HG03571 (cell line): Measurements from ENCODE around the gene APOA4.
"Not testable (repeated sequence)": the region's sequence is repeated elsewhere in the genome, so short reads cannot be mapped to it uniquely, and the experiment has no call there.

ENCODE experiments used
- ATAC-seq: cut with Tn5 transposase; IDR thresholded peaks from one replicate; pipeline ENCODE4 v1.9.1; 2021; ENCODE audit not compliant: unreplicated experiment

The APOA4 gene

DNA sequence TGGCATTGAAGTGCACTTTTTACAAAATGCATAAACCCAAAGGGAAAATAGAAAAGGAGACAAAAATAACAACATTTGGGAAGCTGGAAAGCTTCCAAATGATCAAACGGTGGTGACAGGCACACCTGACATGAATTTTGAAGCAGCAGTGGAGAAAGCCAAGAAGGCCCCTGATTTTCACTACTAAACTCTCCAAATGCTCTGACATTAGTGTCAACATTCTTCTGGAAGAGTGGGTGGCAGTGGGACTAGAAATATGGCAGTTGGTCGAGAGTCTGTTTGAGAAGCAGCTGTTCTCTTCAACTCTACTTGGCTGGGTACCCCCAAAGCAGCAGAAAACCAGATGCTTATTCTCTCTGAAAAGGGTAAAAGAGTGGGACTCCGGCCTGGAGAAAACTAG, 19.1 kb downstream of the APOA4 start:
- no peak for ATAC-seq

DNA sequence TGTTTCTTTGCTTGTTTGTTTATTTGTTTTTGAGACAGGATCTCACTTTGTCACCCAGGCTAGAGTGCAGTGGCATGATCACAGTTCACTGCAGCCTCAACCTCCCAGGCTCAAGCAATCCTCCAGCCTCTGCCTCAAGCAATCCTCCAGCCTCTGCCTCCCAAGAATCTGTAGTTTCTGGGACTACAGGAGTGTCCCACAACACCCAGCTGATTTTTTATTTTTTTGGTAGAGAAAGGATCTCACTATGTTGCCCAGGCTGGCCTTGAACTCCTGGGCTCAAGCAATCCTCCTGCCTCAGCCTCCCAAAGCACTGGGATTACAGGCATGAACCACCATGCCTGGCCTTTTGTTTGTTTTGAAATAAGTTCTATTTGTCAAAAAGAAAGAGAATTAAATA, 21.4 kb downstream of the APOA4 start:
- ATAC-seq, result not testable (repeated sequence)

DNA sequence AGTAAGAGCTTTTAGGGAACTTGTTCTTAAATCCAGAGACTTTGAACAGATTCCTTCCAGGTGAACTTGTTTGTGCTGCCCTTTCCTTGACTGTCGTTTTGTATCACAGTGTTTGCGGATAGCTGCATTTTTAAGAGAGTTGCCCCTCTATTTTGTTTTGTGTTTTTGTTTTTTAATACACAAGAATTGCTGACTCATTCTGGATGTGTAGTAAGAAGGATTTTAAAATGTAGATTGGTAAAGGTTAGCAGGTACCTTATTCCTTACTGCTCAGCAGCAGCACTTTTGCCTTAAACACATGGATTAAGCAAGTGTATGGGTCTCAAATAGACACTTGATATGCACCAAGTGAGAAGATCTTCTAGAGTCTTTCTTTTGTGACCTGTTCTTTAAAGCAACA, 22.5 kb downstream of the APOA4 start:
- no peak for ATAC-seq

DNA sequence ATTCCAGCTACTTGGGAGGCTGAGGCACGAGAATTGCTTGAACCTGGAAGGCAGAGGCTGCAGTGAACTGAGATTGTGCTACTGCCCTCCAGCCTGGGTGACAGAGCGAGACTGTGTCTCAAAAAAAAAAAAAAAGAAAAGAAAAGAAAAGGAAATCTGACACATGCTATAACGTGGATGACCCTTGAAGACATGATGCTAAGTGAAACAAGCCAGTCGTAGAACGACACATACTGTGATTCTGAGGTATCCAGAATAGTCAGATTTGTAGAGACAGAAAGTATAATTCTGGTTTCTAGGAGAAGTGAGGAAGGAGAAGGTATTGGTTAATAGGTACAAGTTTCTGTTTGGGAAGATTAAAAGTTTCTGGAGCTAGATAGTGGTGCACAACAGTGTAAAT, 24.7 kb downstream of the APOA4 start:
- ATAC-seq, result no peak

DNA sequence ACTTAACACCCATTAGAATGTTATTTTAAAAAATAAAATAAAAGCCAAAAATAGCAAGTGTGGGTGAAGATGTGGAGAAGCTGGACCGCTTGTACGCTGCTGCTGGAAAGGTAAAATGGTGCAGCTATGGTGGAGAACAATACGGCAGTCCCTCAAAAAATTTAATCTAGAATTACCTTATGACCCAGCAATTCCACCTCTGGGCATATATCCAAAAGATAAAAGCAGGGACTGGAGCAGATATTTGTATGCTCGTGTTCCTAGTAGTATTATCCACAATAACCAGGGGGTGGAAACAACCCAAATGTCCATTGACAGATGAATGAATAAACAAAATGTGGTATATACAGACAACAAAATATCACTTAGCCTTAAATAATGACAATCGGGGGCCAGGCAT, 25.3 kb downstream of the APOA4 start:
- no peak for ATAC-seq

DNA sequence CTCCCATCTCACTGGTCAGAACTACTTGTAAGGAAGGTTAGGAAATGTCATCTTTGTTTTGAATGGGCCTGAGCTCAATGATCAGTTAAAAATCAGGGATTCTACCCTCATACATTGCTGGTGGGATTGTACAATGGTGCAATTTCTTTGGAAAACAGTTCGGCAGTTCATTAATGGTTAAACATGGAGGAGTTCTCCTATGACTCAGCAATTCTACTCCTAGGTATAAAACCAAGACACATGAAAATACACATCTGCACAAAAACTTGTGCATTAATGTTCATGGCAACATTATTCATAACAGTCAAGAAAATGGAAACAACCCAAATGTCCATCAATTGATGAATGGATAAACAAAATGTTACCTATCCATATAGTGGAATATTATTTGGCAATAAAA, 26.6 kb downstream of the APOA4 start:
- ATAC-seq, result no peak

DNA sequence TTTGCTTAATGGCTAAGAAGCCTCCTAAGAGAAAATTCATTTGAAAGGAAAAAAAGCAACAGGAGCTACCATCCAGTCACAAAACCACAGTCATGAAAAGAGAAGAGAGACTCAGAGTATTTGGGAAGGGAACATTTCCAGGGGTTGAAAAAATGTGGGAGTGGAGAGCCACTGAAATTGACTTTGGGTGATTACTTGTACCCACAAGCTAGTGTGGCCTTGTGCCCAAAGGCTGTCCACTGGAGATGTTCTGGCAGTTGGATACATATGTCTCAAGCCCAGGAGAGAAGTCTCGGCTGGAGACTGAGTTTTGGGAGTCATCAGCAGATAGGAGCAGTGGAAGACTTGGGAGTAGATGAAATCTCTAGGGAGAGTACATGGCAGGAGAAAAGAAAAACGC, 28.3 kb downstream of the APOA4 start:
- no peak for ATAC-seq

DNA sequence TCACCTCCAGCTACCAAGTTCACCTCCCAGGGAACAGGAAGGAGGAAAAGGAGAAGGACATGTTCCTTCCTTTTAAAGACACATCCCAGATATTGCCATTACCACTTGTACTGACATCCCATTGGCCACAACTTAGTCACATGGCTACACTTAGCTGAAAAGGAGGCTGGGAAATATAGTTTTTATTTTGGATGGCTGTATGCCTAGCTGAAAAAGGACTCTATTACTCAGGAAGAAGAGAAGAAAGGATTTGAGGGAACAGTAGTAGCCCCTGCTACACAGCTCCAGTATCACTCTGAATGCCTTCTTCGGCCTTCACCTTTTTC, 29.4 kb downstream of the APOA4 start:
- no peak for ATAC-seq

DNA sequence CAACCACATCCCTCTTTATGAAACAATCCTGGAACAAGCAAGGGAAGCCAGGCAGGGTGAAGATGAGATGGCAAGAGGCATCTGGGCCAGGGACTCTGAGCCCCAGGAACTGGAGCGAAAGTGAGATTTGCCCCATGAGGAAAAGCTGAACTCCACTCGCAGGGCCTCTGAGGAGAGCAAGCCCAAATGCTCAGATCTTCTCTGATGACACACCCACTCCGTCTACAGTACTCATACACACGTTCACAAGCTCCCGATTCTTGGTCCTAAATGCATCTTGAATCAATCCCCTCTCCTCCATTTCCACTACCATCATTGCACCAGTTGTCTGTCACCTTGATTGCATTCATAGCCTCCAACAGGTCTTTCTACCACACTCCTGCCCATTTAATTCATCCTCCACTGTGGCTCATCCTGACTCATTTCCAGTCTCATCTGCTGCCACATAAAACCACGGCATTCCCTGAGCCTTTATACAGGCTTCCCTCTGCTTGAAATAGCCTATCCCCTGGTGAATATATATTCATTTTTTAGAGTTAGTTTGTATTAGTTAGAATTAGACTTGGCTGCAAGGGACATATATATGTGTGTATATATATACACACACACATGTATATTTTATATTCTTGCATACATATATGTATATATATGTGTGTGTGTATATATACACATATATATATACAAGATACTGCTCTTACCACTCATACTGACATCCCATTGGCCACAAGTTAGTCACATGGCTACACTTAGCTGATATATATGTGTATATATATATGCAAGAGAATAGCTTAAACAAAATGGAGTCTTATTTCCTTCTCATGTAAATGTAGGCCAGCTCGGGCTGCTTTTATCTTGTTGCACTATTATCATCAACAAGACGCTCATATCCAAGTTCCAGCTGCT, 30.0 kb downstream of the APOA4 start:
- no peak for ATAC-seq

DNA sequence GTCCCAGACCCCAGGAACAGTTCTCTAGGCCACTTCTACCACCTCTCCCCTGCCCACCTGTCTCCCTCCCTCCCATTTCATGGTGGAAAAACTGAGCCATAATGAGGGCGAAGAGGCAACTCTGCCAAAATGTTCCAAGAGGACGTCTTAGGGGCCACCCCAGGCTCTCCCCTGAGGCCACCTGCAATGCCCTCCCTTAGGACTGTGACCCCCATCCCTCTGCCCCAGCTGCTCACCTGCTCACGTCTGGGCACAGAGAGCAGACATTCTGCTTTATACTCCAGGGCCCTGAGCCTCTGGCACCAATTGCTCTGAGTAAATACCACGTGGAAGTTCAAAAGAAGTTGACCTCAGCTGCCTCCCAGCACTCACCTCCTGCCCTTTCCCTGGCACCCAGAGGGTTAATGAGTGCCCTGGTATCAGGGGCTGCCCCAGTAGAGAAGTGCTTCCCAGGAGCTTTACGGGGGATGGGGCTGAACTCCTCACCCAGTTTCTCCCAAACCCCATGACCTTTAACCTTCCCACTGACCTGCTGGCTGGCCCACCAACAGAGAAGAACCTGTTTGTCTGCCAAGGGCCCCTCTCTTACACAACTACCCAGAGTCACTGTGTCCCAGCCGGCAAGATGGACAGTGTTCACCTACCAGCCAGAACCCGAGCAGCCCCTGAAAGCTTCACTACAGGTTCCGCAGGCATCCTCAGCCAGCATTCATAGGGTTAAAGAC, 30.8 kb downstream of the APOA4 start:
- no peak for ATAC-seq

DNA sequence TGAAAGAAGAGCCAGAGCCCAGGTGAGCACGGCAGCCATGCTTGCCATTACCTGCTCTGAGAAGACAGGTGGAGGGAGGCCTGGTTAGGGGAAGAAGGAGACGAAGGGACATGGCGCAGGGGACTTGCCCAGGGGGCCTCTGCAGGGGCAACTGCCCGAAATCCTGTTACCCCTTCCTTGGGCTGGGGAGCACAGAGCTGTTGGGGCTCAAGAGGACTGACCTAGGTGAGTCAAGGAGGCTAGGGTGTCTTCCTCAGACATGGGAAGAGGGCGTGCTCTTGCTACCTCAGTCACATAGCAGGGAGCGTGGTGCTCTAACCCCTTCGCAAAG, 31.3 kb downstream of the APOA4 start, which contains the start of gene APOA5:
Gene APOA5 (minus strand): TSS at position 67 of the 331 bp plus-strand sequence. CDS start 19 bp downstream, at position 48.
- ATAC-seq, result no peak

DNA sequence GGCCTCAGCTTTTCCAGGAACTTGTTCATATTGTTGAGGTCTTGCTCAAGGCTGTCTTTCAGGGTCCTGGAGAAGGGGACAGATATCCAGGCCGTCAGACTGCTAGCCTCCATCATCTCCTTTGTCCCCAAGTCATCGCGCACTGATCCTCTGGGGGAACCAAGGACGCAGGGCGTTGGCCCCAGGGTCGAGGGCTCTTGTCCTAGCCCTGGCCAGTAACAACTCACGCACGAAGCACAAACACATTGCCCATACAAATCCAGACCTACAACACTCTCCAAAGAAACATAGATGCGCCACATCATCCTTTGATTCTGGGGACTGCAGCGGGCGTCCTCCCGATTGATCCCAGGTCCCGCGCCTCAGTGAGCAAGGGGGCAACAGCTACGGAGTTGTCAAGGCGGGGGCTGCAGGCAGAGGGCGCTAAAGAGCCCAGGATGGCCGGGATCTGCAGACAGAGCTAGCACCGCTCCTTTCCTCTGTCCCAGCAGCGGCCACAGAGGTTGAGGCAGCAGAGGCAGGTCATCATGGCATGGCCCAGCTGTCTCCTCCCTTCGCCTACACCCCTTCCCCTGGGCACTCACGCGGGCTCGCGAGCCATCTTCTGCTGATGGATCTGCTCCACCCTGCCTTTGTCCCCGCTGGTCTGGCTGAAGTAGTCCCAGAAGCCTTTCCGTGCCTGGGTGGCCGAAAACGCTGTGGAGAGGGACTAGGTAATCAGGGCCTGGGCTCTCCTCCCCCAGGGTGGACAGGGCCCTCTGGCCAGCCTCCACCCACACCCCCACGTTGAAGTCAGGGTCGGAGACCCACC, 31.9 kb downstream of the APOA4 start:
- no peak for ATAC-seq

DNA sequence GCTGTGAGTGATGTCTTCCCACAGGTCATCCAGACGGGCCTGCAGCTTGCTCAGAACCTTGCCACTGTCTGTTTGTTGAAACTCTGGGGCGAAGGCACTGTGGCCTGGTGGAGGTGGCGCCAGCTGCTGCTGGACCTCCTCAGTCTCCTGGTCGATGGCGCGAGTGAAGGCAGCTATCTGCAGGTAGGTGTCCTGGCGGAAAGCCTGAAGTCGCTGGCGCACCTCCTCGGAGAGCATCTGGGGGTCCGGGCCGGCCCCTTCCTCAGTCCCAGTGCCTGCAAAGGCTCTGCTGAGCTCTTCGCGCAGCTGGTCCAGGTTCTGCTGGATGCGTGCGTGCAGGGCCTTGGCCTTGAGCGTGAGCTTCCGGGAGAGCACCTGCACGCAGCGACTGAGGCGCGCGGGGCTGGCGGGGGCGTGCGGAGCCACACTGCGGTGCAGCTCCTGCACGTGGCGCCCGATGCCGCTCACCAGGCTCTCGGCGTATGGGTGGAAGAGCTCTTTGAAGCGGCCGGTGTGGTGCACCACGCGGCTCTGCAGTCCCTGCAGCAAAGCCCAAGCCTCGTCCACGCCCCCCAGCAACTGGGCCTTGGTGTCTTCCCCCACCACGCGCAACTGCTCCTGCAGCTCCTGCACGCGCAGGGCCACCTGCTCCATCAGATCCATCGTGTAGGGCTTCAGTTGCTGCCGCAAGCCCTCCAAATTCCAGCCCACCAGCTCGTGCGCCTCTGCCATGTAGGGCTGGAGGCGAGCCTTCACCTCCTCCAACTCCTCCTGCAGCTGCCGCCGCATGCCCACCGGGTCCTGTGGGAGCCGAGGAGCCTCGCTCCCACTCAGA, 32.7 kb downstream of the APOA4 start:
- no peak for ATAC-seq

DNA sequence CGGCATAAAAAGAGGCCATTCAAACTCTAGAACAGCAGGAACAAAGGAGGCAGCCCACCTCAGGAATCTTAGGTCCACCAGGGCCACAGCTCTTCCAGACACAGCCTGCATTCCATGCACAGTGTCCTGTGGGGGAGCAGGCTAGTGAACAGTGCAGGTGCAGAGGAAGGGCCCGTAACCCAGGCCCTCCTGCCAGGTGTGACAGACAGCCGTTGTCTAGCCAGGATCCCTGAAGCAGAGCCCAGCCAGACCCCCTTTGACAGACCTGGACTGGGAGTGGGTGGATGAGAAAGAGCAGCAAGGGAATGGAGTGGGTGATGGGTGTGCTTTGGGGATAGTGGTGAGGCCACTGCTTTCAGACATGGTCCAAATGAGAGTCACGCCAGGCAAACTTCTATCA, 34.1 kb downstream of the APOA4 start:
- ATAC-seq, result no peak

DNA sequence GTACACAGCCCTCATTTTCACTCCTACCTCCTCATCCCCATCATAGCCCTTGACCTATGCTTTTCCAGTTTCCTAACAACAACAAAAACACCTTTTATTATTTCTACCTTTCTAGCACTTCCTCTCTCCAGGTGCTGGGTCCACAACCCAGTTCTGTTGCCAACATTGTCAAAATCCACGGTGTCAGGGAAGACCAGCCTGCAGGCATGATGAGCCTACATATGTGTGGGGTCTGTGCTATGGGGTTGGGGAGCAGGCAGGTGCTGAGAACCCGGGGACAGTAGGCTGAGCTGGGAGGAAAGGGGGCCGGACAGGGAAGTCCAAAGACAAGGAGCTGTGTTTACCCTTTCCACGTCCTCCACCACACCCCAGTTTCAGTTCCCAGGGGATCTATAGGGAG, 34.6 kb downstream of the APOA4 start:
- ATAC-seq, result no peak

DNA sequence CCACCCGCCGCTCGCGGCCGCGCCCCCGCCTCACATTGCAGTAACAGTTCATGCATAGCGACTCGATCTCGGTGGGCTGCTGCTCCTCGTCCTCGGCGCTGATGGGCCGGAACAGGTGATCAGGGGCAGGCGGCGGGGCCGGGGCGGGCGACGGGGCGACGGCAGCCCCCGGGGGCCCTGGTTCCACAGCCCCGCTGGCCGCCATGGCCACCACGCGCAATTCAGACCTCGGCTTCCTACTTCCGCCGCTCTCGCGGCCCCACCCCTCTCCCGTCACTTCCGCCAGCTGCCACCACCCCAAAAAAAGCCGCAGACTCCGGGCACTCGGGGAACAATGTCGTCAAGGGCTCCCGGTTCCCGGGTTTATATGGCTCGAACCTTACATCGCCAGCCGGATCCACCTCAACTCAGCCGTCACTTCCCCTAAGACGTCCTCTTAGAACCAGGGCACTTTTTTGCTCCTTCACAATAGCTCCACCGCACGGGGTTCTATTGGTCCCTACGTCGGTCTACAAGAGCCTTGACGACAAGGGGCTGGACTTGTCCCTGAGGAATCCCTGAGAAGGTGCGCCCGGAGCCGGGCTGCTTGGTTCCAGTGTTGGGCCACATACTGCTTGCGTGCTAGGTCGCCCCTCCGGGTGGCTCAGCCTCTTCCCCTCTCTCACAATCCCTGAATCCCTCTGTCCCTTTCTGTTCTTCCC, 35.2 kb downstream of the APOA4 start, which contains the start of gene ZPR1:
Gene ZPR1 (minus strand): TSS at position 238 of the 701 bp plus-strand sequence. CDS start 33 bp downstream, at position 205.
- peak; percentile 75 for ATAC-seq

DNA sequence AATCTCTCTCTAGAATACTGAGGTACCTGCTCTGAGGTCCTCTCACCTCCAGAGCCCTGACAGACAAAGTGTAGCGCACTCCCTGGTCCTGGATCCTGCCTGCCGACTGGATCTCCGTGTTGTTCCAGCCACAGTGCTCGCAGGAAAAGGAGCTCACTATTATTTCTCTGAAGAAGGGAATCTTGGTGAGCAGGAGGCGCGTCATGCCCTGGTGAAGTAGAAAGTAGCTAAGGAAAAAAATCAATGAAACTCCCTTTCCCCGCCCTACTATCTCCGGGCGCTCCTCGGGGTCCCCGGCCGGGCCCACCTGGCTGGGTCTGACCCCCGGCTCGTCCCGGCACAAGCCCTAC, 35.7 kb downstream of the APOA4 start:
- peak; percentile 8 for ATAC-seq

DNA sequence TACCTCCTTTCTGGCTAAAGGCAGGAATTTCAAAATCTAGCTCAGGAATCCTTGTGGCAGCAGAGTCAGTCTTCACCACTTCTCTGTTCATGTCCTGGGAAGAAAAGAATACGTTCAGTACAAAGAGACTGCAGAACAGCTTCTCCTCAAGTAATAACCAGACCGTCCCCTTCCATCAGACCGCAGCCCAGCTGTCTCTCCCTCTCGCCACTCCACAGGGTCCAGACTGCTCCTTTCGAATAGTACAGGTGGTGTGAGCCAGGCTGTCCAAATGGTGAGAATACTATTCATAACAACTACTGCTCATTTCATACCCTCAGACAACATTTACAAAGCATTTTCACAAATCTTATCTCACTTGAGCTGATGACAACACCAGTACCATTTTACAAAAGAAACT, 36.1 kb downstream of the APOA4 start:
- no peak for ATAC-seq

DNA sequence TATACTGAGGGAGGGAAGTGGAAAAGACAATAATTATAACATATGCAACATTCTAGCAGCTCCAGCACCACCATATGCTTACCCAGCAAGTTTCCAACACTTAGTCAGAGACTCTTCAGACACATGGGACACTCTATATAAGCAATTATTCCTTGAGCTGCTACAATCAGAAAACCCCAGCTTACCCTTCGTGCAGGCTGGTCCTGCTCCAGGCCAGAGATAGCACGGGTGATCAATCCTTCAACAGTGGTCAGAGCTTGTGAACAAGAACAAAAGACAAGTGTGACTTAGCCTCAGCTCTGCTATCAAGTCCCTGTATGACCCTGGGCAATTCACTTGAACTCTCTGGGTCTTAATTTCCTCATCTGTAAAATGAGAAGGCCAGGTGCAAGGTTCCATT, 36.8 kb downstream of the APOA4 start:
- ATAC-seq, result no peak

DNA sequence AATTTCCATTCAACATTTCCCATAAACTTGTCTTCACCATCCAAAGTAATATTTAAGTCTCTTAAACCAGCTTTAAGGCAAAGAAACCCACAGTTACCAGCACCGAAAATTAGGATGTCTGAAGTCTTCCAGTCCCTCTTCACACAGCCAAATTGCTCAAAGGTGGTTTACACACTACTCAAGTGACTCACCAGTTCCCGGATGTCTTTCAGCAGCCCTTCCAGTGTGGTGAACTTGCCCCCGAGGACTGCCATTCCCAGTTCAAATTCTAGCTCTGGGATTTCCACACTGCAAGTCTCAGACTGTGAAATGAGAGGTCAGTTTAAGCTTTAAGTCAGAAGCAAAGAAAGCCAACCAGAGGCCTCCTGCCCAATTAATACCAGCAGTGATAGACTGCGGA, 40.4 kb downstream of the APOA4 start:
- no peak for ATAC-seq
